Astrocyte of the hippocampus (primary cell): ENCODE measurements around the gene TBC1D10B.
"Not testable (repeated sequence)": the region's sequence is repeated elsewhere in the genome, so short reads cannot be mapped to it uniquely, and the experiment has no call there.

Experiments used
- DNase-seq: peaks from one replicate; pipeline ENCODE4 v3.0.0; 2011; ENCODE audit warnings: low read depth, low spot score

TBC1D10B gene

GRCh38 chr16:30397776-30398660, 27.7 kb upstream of the TBC1D10B start:
- DNase-seq: no peak

- no peak for DNase-seq
These were observed 26.8 kb upstream of the TBC1D10B start for GRCh38 chr16:30397056-30397455.

- not testable (repeated sequence) for DNase-seq
These were observed 26.3 kb upstream of the TBC1D10B start for GRCh38 chr16:30396627-30397026.

- DNase-seq: no peak
These were observed 25.8 kb upstream of the TBC1D10B start for GRCh38 chr16:30395992-30396585.

GRCh38 chr16:30395155-30395991, 25.1 kb upstream of the TBC1D10B start, which contains the start of gene ZNF48:
Gene ZNF48 (plus strand): TSS chr16:30395420. CDS start chr16:30395795, 375 bp downstream.
- DNase-seq: peak; percentile 97

GRCh38 chr16:30394592-30395154, 24.4 kb upstream of the TBC1D10B start:
- DNase-seq: peak; percentile 66

GRCh38 chr16:30383521-30383920, 13.2 kb upstream of the TBC1D10B start:
- DNase-seq: no peak

GRCh38 chr16:30382111-30382881, 12.0 kb upstream of the TBC1D10B start, which contains the start of gene SEPTIN1:
Gene SEPTIN1 (minus strand): TSS chr16:30382561. CDS start chr16:30382542, 19 bp downstream.
- no peak for DNase-seq

- DNase-seq: no peak
These were observed 11.2 kb upstream of the TBC1D10B start for GRCh38 chr16:30381291-30382041.

- no peak for DNase-seq
These were observed 10.5 kb upstream of the TBC1D10B start for GRCh38 chr16:30380803-30381208.

GRCh38 chr16:30380072-30380802, 9.9 kb upstream of the TBC1D10B start:
- no peak for DNase-seq

- no peak for DNase-seq
These were observed 9.0 kb upstream of the TBC1D10B start for GRCh38 chr16:30379158-30379783.

- DNase-seq: peak; percentile 99
These were observed 8.2 kb upstream of the TBC1D10B start for GRCh38 chr16:30378236-30379157.

GRCh38 chr16:30377812-30378235, 7.5 kb upstream of the TBC1D10B start:
- peak; percentile 94 for DNase-seq

GRCh38 chr16:30377050-30377811, 6.9 kb upstream of the TBC1D10B start:
- no peak for DNase-seq

- no peak for DNase-seq
These were observed 6.2 kb upstream of the TBC1D10B start for GRCh38 chr16:30376461-30376902.

GRCh38 chr16:30375864-30376263, 5.6 kb upstream of the TBC1D10B start:
- DNase-seq: no peak
